Kidney (tissue), 14 donors: Measurements from ENCODE around the gene PTPRG. TPM values are rescaled to one million over a fixed set of nuclear protein-coding genes. Genes with fewer than 3 reads are reported as not detected.

Source experiments
- DNase-seq, 5 donors: peaks; one replicate each; pipeline ENCODE4 v3.0.0-alpha.2; 2013 to 2020
- FAIRE-seq: peaks from 2 replicates; lab custom pipeline; 2012; peaks lifted over from hg19 to GRCh38; lab: Jason Lieb, UNC
- H3K27ac ChIP-seq, 2 donors: one replicate each; pipeline ENCODE4 v1.7.0; 2013; ENCODE audit warnings: low read depth in 2 of 2, low read length in 2 of 2, inconsistent platforms in 1 of 2
- H3K27me3 ChIP-seq: one replicate; pipeline ENCODE4 v1.7.1; 2013; ENCODE audit warnings: low read length, inconsistent platforms; ENCODE audit not compliant: control insufficient read depth, insufficient read depth
- H3K36me3 ChIP-seq, 3 donors: one replicate each; pipeline versions ENCODE4 v1.7.0 to v1.7.1; 2013; ENCODE audit warnings: low read length in 3 of 3, control low read depth in 1 of 3, inconsistent platforms in 1 of 3; ENCODE audit not compliant: insufficient read depth in 3 of 3, control insufficient read depth in 2 of 3
- H3K4me1 ChIP-seq, 3 donors: one replicate each; pipeline versions ENCODE4 v1.7.0 to v1.7.1; 2013; ENCODE audit warnings: low read length in 3 of 3, inconsistent platforms in 1 of 3, low read depth in 1 of 3; ENCODE audit not compliant: control insufficient read depth in 2 of 3, insufficient read depth in 2 of 3
- H3K4me3 ChIP-seq, 3 donors: one replicate each; pipeline versions ENCODE4 v1.7.0 to v1.8.1; 2013; ENCODE audit warnings: low read length in 3 of 3, control low read depth in 1 of 3, inconsistent platforms in 1 of 3
- H3K9ac ChIP-seq, 3 donors: one replicate each; pipeline versions ENCODE4 v1.7.0 to v1.7.1; 2013; ENCODE audit warnings: low read length in 3 of 3, control low read depth in 1 of 3, inconsistent platforms in 1 of 3
- H3K9me3 ChIP-seq, 3 donors: one replicate each; pipeline versions ENCODE4 v1.7.0 to v1.7.1; 2013; ENCODE audit warnings: low read length in 3 of 3, control low read depth in 1 of 3, inconsistent platforms in 1 of 3; ENCODE audit not compliant: control insufficient read depth in 2 of 3, insufficient read depth in 1 of 3
- CTCF ChIP-seq: IDR thresholded peaks from 3 replicates; pipeline ENCODE4 v1.5.1; 2012; ENCODE audit warnings: mild to moderate bottlenecking, moderate library complexity, borderline replicate concordance; ENCODE audit not compliant: insufficient read depth; ENCODE audit errors: extremely low read depth
- intact Hi-C: fragments of 100-400 bp; cut with DNase I; formaldehyde crosslinking; loops from one replicate; pipeline ENCODE4 v1.11.1; 2022
- polyA plus RNA-seq: library from polyadenylated mRNA; stranded (reverse); fragments of 350-450 nt; fragmentation: Illumina TruSeq; extraction: RNeasy Lipid Tissue Mini Kit (QIAGEN cat#74804); gene quantifications from one replicate; pipeline ENCODE4 v1.2.3, GENCODE V29; 2014; ENCODE audit warnings: low read depth, low replicate concordance; ENCODE audit not compliant: insufficient read depth
- total RNA-seq: library from RNA; stranded (reverse); fragmentation: NEBNext Ultra II Directional; extraction: Animal tissue kit (Norgen Biotek cat#: 25700); gene quantifications from one replicate; pipeline ENCODE4 v1.2.1, GENCODE V29; 2021
- donor health status: control.
- donor health status: control.
- donor health status: control.
- donor health status: control.
- donor health status: control.
- donor health status: DM: yes; HTN: yes; CAD: no.
- donor health status: Normal renal cell carcinoma (clear cell type).

PTPRG gene
- total and polyA plus RNA-seq, 2 donors from 2014 or later: 9.2 to 154 TPM

- Histone ChIP-seq H3K4me1 (no peaks in the 10 kb centered on the region), H3K27me3 (no peaks in the 10 kb centered on the region), H3K9ac (no peak overlapping the region), H3K36me3 (no peaks in the 10 kb centered on the region), H3K4me3 (no peak overlapping the region), H3K27ac (no peak overlapping the region), H3K9me3 (no peaks in the 10 kb centered on the region)
- intact Hi-C loops: no loop called here
- DNase-seq (no peak), FAIRE-seq (no peak)
- no peak for TF ChIP-seq CTCF
Measured at GRCh38 chr3:62068337-62068736, 507.0 kb downstream of the PTPRG start.

GRCh38 chr3:62070891-62071290 lies 509.5 kb downstream of the PTPRG start:
- Histone ChIP-seq H3K4me1 (no peaks in the 10 kb centered on the region), H3K9me3 (no peaks in the 10 kb centered on the region), H3K27me3 (no peaks in the 10 kb centered on the region), H3K9ac (no peak overlapping the region), H3K36me3 (no peaks in the 10 kb centered on the region), H3K27ac (no peak overlapping the region), H3K4me3 (no peak overlapping the region)
- FAIRE-seq (no peak), DNase-seq (no peak)
- TF ChIP-seq CTCF: no peak
- intact Hi-C loops: no loop called here

GRCh38 chr3:62073038-62073437 lies 511.7 kb downstream of the PTPRG start:
- H3K4me3 ChIP-seq: no peak overlapping the region
- no peaks in the 10 kb centered on the region for H3K27me3 ChIP-seq
- intact Hi-C loops: no loop called here
- no peaks in the 10 kb centered on the region for H3K36me3 ChIP-seq
- no peak for FAIRE-seq
- no peak overlapping the region for H3K27ac ChIP-seq
- TF ChIP-seq CTCF: no peak
- H3K4me1 ChIP-seq: no peaks in the 10 kb centered on the region
- no peak overlapping the region for H3K9ac ChIP-seq
- DNase-seq: no peak
- no peaks in the 10 kb centered on the region for H3K9me3 ChIP-seq

- FAIRE-seq (no peak), DNase-seq (peak in 2 of 5 donors; percentile 38 to 42)
- Histone ChIP-seq H3K9me3 (no peaks in the 10 kb centered on the region), H3K4me3 (no peak overlapping the region), H3K4me1 (no peaks in the 10 kb centered on the region), H3K27ac (no peak overlapping the region), H3K27me3 (no peaks in the 10 kb centered on the region), H3K36me3 (no peaks in the 10 kb centered on the region), H3K9ac (no peak overlapping the region)
- intact Hi-C loops: no loop called here
- TF ChIP-seq CTCF: no peak
Measured at GRCh38 chr3:62084558-62084957, 523.2 kb downstream of the PTPRG start.
